ENCODE measurements around the gene ITFG1.
A peak's percentile ranks its signal among the peaks of the same experiment; 100 is the strongest.
"Not testable (repeated sequence)": the region's sequence is repeated elsewhere in the genome, so short reads cannot be mapped to it uniquely, and the experiment has no call there.

The ITFG1 gene

GRCh38 chr16:47197536-47198179, 263.2 kb downstream of the ITFG1 start:
- DNase-seq (ENCODE audit: low read depth) = peak; percentile 39
- no peak overlapping the region for H3K4me3 ChIP-seq (ENCODE audit: low read depth, low read length)
- TF ChIP-seq, protein P1, sequence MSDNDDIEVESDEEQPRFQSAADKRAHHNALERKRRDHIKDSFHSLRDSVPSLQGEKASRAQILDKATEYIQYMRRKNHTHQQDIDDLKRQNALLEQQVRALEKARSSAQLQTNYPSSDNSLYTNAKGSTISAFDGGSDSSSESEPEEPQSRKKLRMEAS (IDR thresholded peaks at IDR 0.05; ENCODE audit: low read depth, low read length) = no peak
- TF ChIP-seq, protein P2, sequence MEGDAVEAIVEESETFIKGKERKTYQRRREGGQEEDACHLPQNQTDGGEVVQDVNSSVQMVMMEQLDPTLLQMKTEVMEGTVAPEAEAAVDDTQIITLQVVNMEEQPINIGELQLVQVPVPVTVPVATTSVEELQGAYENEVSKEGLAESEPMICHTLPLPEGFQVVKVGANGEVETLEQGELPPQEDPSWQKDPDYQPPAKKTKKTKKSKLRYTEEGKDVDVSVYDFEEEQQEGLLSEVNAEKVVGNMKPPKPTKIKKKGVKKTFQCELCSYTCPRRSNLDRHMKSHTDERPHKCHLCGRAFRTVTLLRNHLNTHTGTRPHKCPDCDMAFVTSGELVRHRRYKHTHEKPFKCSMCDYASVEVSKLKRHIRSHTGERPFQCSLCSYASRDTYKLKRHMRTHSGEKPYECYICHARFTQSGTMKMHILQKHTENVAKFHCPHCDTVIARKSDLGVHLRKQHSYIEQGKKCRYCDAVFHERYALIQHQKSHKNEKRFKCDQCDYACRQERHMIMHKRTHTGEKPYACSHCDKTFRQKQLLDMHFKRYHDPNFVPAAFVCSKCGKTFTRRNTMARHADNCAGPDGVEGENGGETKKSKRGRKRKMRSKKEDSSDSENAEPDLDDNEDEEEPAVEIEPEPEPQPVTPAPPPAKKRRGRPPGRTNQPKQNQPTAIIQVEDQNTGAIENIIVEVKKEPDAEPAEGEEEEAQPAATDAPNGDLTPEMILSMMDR (IDR thresholded peaks at IDR 0.05; ENCODE audit: low read depth, low read length) = no peak
- no peak for TF ChIP-seq POLR2A (IDR thresholded peaks at IDR 0.05; ENCODE audit: extremely low read depth, insufficient read length)
- TF ChIP-seq MYC (IDR thresholded peaks at IDR 0.05; ENCODE audit: low read depth, low read length) = no peak

DNA sequence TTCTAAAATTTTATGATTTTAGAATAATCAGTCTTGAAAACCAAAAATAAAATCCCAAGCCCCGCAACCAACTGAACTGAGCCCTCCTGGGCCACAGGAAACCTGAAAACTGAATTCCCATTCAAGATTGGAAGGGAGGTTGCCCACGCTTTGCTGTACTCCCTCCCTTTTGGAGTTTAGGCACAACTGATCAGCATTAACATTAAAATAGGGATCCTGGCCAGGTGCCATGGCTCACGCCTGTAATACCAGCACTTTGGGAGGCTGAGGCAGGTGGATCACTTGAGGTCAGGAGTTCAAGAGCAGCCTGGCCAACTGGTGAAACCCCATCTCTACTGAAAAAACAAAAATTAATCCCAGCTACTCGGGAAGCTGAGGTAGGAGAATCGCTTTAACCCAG, 264.4 kb downstream of the ITFG1 start:
- TF ChIP-seq, protein P1 (IDR thresholded peaks at IDR 0.05; ENCODE audit: low read depth, low read length) = no peak
- TF ChIP-seq MYC (IDR thresholded peaks at IDR 0.05; ENCODE audit: low read depth, low read length) (no peak), POLR2A (IDR thresholded peaks at IDR 0.05; ENCODE audit: extremely low read depth, insufficient read length) (no peak)
- TF ChIP-seq, protein P2 (IDR thresholded peaks at IDR 0.05; ENCODE audit: low read depth, low read length) = no peak
- H3K4me3 ChIP-seq (ENCODE audit: low read depth, low read length) = no peak overlapping the region
- DNase-seq (ENCODE audit: low read depth) = no peak

- DNase-seq (ENCODE audit: low read depth) = no peak
- TF ChIP-seq, protein P1 (IDR thresholded peaks at IDR 0.05; ENCODE audit: low read depth, low read length) = no peak
- no peak for TF ChIP-seq MYC (IDR thresholded peaks at IDR 0.05; ENCODE audit: low read depth, low read length)
- no peak for TF ChIP-seq POLR2A (IDR thresholded peaks at IDR 0.05; ENCODE audit: extremely low read depth, insufficient read length)
- TF ChIP-seq, protein P2 (IDR thresholded peaks at IDR 0.05; ENCODE audit: low read depth, low read length) = no peak
- no peak overlapping the region for H3K4me3 ChIP-seq (ENCODE audit: low read depth, low read length)
Measured at GRCh38 chr16:47182318-47182717, 278.5 kb downstream of the ITFG1 start.

GRCh38 chr16:47181066-47181465, 279.8 kb downstream of the ITFG1 start:
- not testable (repeated sequence) for DNase-seq (ENCODE audit: low read depth)

GRCh38 chr16:47180073-47180472, 280.8 kb downstream of the ITFG1 start:
- no peak overlapping the region for H3K4me3 ChIP-seq (ENCODE audit: low read depth, low read length)
- DNase-seq (ENCODE audit: low read depth) = no peak
- no peak for TF ChIP-seq MYC (IDR thresholded peaks at IDR 0.05; ENCODE audit: low read depth, low read length)

More at GRCh38 chr16:47181066-47181465, 279.8 kb downstream of the ITFG1 start:
- H3K4me3 ChIP-seq (ENCODE audit: low read depth, low read length) = not testable (repeated sequence)

DNA sequence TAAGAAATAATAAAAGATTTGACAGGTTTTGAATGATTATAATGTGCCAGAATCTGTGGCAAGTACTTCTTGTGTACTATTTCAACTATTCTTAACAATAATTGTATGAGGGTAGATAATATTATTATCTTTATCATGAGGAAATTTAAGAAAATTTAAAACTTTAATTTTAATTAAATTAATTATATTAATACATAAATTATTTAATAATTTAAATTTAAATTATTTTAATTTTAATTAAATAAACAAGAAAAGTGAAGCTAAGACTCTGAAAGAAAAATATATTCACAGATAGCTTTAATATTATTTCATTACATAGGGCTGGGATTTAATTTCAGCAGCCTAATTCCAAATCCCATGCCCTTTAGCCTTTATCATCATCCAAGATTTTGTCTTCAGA, 285.7 kb downstream of the ITFG1 start:
- TF ChIP-seq, protein P1 (IDR thresholded peaks at IDR 0.05; ENCODE audit: low read depth, low read length) = no peak
- TF ChIP-seq, protein P2 (IDR thresholded peaks at IDR 0.05; ENCODE audit: low read depth, low read length) = no peak
- no peak for TF ChIP-seq MYC (IDR thresholded peaks at IDR 0.05; ENCODE audit: low read depth, low read length)
- no peak for TF ChIP-seq POLR2A (IDR thresholded peaks at IDR 0.05; ENCODE audit: extremely low read depth, insufficient read length)
- no peak overlapping the region for H3K4me3 ChIP-seq (ENCODE audit: low read depth, low read length)
- no peak for DNase-seq (ENCODE audit: low read depth)
